HFFc6 (cell line): ENCODE data around the gene TBKBP1. TPM values are rescaled to one million over a fixed set of nuclear protein-coding genes. Genes with fewer than 3 reads are reported as not detected.
"Not testable (repeated sequence)": the region's sequence is repeated elsewhere in the genome, so short reads cannot be mapped to it uniquely, and the experiment has no call there.

Experiments
- DNase-seq: peaks from one replicate; pipeline ENCODE4 v3.0.0-alpha.2; 2018
- H3K27ac Mint-ChIP-seq: 2 replicates; pipeline ENCODE4 v1.8.0; 2020; ENCODE audit warnings: mild to moderate bottlenecking, mixed read lengths
- H3K27me3 Mint-ChIP-seq: 2 replicates; pipeline ENCODE4 v1.8.0; 2021; ENCODE audit warnings: mild to moderate bottlenecking, moderate library complexity, mixed read lengths; ENCODE audit not compliant: insufficient read depth
- H3K36me3 Mint-ChIP-seq: 2 replicates; pipeline ENCODE4 v1.8.0; 2021; ENCODE audit warnings: low read depth, mixed read lengths
- H3K4me1 Mint-ChIP-seq: 2 replicates; pipeline ENCODE4 v1.8.0; 2020; ENCODE audit warnings: low read depth, mixed read lengths
- H3K4me3 Mint-ChIP-seq: 2 replicates; pipeline ENCODE4 v1.8.0; 2020; ENCODE audit warnings: mild to moderate bottlenecking, moderate library complexity, mixed read lengths
- H3K9me3 Mint-ChIP-seq: 2 replicates; pipeline ENCODE4 v1.8.0; 2020; ENCODE audit warnings: mild to moderate bottlenecking, mixed read lengths
- CTCF ChIP-seq: fragments of 200-600 bp; sonication (generic); IDR thresholded peaks from 2 replicates; pipeline ENCODE4 v1.5.0; 2021; ENCODE audit warnings: antibody characterized with exemption, mild to moderate bottlenecking
- total RNA-seq, 6 experiments: library from RNA; stranded (reverse); fragmentation: NEBNext Ultra II Directional; extraction: Animal tissue kit (Norgen Biotek cat#: 25700); gene quantifications; 2 replicates in 1 of 6; 3 replicates in 5 of 6; pipeline ENCODE4 v1.2.3, GENCODE V29; 2021

The TBKBP1 gene
- total RNA-seq, 6 experiments from 2014 or later: 6.6 to 8.3 (median 7.7) TPM

- no peak for DNase-seq
- no peaks in the 10 kb centered on the region for H3K9me3 Mint-ChIP-seq
- H3K27me3 Mint-ChIP-seq: peaks cover 4% of the 10 kb centered on the region; the same call in 1 of the 2 replicates
- H3K4me1 Mint-ChIP-seq: peaks cover 23% of the 10 kb centered on the region
- H3K36me3 Mint-ChIP-seq: peaks cover 75% of the 10 kb centered on the region
- H3K4me3 Mint-ChIP-seq: no peak overlapping the region
- H3K27ac Mint-ChIP-seq: peak overlapping the region; percentile 24; the same call in 1 of the 2 replicates
- TF ChIP-seq CTCF: no peak
Observed at GRCh38 chr17:47678196-47678595, 15.8 kb upstream of the TBKBP1 start.

DNA sequence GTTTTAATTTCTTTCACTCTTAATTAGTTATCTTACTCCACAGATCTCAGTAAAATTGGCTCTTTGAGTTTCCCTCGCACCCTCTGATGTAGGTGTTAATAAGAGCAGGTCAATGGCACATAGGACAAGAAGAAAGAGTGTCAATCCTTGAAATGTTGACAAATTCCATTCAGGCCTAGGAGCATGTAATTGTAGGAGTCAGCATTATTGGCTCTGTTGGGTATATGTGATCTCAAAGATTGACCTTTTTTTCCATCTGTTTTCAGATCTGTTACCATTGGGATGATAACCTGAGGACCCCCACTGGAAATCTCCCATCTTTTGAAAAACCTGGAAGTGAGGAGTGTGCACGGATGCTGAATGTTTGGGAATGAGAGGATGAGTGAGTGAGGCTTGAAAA, 11.8 kb upstream of the TBKBP1 start:
- peaks cover 8% of the 10 kb centered on the region for H3K27me3 Mint-ChIP-seq
- no peak for TF ChIP-seq CTCF
- H3K27ac Mint-ChIP-seq: peak overlapping the region; percentile 45
- peaks cover 75% of the 10 kb centered on the region for H3K36me3 Mint-ChIP-seq
- no peak for DNase-seq
- H3K9me3 Mint-ChIP-seq: no peaks in the 10 kb centered on the region
- no peak overlapping the region for H3K4me3 Mint-ChIP-seq
- peaks cover 62% of the 10 kb centered on the region for H3K4me1 Mint-ChIP-seq

DNA sequence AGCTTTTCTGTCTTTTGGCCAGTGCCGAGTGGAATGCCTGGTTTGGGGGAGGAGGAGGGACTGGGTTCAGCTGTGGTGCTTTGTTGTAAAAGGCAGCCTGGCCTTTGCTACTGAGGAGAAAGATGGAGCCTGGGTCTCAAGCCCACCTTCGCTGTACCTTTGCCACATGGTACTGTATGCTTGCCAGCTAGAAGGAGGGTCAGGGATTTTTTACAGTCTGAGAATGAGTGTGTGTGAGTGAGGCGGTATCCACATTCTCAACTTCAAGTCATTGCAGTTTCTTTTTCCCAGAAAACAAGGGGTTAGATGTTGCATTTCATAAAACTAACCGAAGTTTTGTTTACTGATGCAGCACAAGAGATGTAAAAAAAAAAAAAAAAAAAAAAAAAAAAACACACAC, 11.2 kb upstream of the TBKBP1 start:
- H3K27ac Mint-ChIP-seq, DNase-seq, H3K4me3 Mint-ChIP-seq, H3K9me3 Mint-ChIP-seq, H3K27me3 Mint-ChIP-seq: not testable (repeated sequence)
- peaks cover 69% of the 10 kb centered on the region for H3K36me3 Mint-ChIP-seq
- peaks cover 68% of the 10 kb centered on the region for H3K4me1 Mint-ChIP-seq

DNA sequence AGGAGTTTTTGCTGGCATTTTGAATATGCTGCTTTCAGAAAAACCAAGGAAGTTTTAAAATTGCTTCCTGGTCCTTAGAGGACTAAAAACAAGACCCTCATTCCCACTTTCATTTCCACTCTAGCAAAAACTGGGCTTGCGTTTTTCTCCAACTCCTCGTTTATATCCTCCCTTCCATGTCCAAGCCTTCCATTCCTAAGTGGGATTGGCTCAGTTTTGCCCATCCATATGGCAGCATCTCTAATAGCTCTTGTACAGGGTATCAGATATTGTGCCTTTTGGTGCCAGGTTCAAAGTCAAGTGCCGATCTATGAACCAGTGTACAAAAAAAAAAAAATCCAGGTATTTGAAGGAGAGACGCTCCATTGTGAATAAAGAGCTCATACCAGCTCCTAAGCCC, 9.9 kb upstream of the TBKBP1 start:
- no peak for TF ChIP-seq CTCF
- Mint-ChIP-seq H3K36me3 (peaks cover 62% of the 10 kb centered on the region), H3K27ac (peak overlapping the region; percentile 51)

GRCh38 chr17:47684535-47685193, 9.3 kb upstream of the TBKBP1 start:
- H3K27ac Mint-ChIP-seq: peak overlapping the region; percentile 51

More for the DNA sequence above, 9.9 kb upstream of the TBKBP1 start:
- no peaks in the 10 kb centered on the region for H3K9me3 Mint-ChIP-seq
- H3K4me1 Mint-ChIP-seq: peaks cover 69% of the 10 kb centered on the region
- no peak overlapping the region for H3K4me3 Mint-ChIP-seq
- no peak for DNase-seq
- peaks cover 9% of the 10 kb centered on the region for H3K27me3 Mint-ChIP-seq

More at GRCh38 chr17:47684535-47685193, 9.3 kb upstream of the TBKBP1 start:
- peaks cover 62% of the 10 kb centered on the region for H3K36me3 Mint-ChIP-seq
- TF ChIP-seq CTCF: no peak
- DNase-seq: no peak
- H3K4me3 Mint-ChIP-seq: no peak overlapping the region
- peaks cover 69% of the 10 kb centered on the region for H3K4me1 Mint-ChIP-seq
- H3K9me3 Mint-ChIP-seq: no peaks in the 10 kb centered on the region
- H3K27me3 Mint-ChIP-seq: peaks cover 9% of the 10 kb centered on the region
